ENCODE results near the gene AXIN1.

GRCh38 chr16:239948-240277 lies 112.6 kb downstream of the AXIN1 start:
- TF ChIP-seq CTCF (conservative IDR thresholded peaks at IDR 0.05; ENCODE audit: low read depth, low read length) (no peak), EZH2 (IDR thresholded peaks at IDR 0.05; ENCODE audit: low read length, unreplicated experiment) (no peak)

Data from PC-3 (cell line).